Measurements from ENCODE around the gene RNF213.

Gene RNF213

GRCh38 chr17:80415626-80416137 is 155.0 kb downstream of the RNF213 start:
- no peak for DNase-seq (ENCODE audit: low read depth in 2 of 2)

DNA sequence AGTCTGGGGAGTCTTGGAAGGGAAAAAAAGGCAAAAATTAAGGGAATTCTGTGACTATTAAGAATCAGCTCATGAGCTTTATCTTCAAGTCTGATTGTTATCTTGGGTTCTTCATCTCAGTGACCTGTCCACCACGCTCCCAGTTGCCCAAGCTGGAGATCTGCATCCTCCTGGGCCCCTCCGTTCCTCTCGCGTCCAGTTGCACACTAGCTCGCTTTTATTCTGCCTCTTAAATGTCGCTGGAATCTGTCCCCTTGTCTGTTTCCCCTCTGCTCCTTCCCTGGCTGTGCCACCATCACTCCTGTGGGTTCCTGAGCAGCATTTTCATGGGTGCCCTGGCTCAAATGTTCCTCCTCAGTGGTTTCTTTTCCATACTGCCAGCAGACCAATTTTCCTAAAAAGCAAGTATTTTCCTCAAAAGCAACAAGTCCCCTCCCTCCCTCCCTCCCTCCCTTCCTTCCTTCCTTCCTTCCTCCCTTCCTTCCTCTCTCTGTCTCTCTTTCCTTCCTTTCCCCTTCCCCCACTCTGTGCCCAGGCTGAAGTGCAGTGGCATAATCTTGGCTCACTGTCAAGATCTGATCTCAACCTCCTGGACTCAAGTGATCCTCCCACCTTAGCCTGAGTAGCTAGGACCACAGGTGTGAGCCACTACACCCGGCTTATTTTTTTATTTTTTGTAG is 155.7 kb downstream of the RNF213 start:
- DNase-seq (ENCODE audit: low read depth in 2 of 2), result no peak

DNA sequence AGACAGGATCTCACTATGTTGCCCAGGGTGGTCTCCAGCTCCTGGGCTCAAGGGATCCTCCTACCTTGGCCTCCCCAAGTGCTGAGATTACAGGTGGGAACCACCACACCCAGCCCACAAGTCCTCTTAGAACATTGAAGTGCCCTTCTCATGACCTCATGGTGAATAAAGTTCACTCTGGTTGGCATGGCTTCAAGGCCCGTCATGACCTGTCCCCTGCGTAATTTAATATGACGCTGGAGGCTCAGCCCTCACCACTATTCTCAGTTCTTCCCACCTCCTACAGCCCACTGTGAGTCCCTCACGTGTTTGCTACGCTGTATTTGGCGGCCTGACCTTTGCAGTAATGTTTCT is 156.3 kb downstream of the RNF213 start:
- DNase-seq (ENCODE audit: low read depth in 2 of 2), result no peak

DNA sequence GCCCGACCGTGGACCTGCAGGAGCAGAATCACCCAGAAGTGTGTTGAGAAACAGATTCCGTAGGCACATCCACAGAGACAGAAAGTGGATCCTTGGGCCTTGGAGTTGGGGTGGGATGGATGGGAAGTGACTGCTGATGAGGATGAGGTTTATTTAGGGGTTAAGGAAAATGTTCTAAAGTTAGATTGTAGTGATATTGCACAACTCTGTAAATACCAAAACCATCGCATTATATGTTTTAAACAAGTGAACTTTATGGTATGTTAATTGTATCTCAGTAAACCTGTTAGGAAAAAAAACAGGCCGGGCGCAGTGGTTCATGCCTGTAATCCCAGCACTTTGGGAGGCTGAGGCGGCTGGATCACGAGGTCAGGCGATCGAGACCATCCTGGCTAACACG is 157.9 kb downstream of the RNF213 start:
- DNase-seq (ENCODE audit: low read depth in 2 of 2), result no peak

DNA sequence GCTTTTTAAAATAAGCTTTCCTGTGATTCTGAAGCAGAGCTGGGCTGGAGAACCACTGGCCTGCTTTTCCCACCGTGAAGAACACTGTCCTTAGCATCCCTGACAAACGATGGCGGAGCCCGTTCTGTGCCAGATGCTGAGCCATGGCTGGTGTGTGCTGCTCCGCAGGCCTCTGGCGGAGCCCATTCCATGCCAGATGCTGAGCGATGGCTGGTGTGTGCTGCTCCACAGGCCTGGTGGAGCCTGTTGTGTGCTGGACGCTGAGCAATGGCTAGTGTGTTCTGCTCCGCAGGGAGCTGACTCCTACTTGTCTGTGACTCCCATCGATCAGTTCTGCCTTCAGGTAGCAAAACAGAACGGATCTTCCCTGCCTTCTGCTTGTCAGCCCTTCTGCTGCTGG is 158.6 kb downstream of the RNF213 start:
- DNase-seq (ENCODE audit: low read depth in 2 of 2), result no peak

- no peak for DNase-seq (ENCODE audit: low read depth in 2 of 2)
These were observed 160.9 kb downstream of the RNF213 start for GRCh38 chr17:80421381-80422090.

DNA sequence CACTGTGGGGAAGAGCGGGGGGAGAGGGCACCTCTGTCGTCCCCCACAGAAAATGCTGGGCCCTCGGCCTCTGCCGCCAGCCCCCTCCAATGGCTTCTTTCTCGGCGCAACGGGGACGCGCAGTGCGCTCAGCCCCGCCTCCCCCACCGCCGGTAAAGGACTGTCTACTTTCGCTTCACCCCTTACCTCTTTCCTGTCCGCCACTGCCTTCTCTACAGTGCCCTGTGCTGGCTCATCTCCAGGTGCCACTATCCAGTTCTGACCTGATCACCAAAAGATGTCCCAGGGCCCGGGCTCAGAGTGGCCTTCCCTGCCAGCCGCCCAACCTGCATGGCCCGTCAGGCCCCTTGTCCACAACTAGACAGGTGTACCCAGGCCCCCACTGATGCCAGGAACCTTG is 161.6 kb downstream of the RNF213 start:
- no peak for DNase-seq (ENCODE audit: low read depth in 2 of 2)

- no peak for DNase-seq (ENCODE audit: low read depth in 2 of 2)
These were observed 162.3 kb downstream of the RNF213 start for GRCh38 chr17:80422981-80423380.

GRCh38 chr17:80423536-80424225 is 163.0 kb downstream of the RNF213 start:
- DNase-seq (ENCODE audit: low read depth in 2 of 2), result no peak

DNA sequence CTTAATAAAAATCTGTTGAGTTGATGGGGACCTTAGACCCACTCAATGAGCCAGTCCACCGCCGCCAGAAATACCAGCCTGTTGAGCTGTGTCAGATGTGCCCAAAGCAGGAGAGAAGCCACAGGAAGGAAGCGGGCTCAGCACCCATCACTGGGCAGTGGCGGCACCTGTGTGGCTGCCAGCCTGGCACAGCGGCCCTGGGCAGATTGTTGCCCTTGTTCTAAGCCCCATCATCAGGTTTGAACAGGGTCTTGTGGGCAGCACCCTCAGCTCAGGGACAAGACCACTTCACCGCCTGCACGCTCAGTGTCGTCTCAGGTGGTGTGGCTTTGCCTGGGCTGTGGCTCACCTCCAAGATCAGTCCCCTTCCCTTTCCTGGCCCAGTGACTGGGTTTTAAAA is 163.6 kb downstream of the RNF213 start:
- no peak for DNase-seq (ENCODE audit: low read depth in 2 of 2)

GRCh38 chr17:80424878-80425765 is 164.5 kb downstream of the RNF213 start:
- DNase-seq (ENCODE audit: low read depth in 2 of 2), result no peak

DNA sequence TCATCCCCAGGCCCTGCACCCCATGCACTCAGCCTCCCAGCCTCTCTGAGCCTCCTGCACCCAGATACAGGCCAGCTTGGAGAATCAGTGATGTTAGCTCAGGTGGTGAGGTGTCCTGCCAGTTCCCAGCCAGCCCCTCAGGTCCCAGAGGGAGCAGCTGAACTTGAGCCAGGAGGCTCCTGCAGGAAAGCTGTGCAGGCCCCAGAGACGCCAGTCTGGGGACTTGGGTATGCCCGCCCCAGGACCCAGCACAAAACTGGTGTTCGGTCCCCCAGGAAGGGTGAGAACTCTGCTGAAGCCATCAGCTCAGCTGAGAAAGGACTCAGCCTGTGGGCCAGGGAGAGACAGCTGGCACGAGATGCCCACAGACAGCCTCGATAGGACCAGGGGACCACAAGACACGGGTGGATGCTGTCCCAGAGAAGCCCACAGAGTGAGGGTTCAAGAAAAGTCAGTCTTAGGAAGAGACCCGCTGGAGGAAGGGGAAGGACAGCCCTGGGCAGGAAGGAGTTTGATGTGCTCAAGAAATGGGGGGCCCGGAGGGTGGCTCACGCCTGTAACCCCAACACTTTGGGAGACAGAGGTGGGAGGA is 165.3 kb downstream of the RNF213 start:
- DNase-seq (ENCODE audit: low read depth in 2 of 2), result no peak

DNA sequence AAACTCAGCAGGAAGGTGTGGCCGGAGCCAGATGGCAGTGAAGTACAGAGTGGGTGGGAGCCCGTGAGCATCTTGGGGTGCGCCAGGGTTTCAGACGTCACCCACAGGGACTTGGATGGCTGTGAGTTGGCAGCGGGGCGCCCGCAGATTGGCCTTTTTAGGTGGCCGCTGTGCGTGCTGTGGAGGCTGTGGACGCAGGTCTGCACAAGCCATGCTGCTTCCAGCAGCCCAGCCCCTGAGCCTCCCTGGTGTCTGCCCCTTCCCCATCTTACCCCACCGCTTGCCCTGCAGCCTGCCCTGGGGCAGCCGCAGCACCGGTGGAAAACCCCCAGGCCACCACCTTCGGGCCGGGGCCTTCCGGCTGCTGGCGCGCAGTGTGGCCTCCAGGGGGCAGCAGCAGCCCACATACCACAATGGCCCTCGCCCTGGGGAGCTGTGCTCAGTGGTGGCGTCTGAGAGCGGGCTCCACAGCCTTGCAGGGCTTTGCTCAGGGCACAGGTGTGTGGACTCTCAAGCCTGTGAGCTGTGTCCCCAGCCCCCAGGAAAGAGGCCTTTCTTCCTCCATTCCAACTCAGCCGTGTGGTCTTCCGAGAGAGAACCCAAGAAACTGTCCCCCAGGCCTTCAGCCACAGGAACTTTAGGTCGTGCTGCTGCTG is 166.1 kb downstream of the RNF213 start:
- peak; percentile 73 to 80 for DNase-seq (ENCODE audit: low read depth in 2 of 2)

- no peak for DNase-seq (ENCODE audit: low read depth in 2 of 2)
These were observed 167.0 kb downstream of the RNF213 start for GRCh38 chr17:80427366-80428282.

- no peak for DNase-seq (ENCODE audit: low read depth in 2 of 2)
These were observed 167.7 kb downstream of the RNF213 start for GRCh38 chr17:80428363-80428762.

GRCh38 chr17:80428796-80429195 is 168.1 kb downstream of the RNF213 start:
- no peak for DNase-seq (ENCODE audit: low read depth in 2 of 2)

- no peak for DNase-seq (ENCODE audit: low read depth in 2 of 2)
These were observed 169.0 kb downstream of the RNF213 start for GRCh38 chr17:80429356-80430275.

- no peak for DNase-seq (ENCODE audit: low read depth in 2 of 2)
These were observed 170.0 kb downstream of the RNF213 start for GRCh38 chr17:80430446-80431245.

Measured in stimulated activated CD4-positive, alpha-beta T cell treated with anti-CD3 and anti-CD28 coated beads, Interleukin-15, amount 100 ng/mL, for 48 hours (primary cell).